ENCODE data around the gene KMT2B.

The KMT2B gene

DNA sequence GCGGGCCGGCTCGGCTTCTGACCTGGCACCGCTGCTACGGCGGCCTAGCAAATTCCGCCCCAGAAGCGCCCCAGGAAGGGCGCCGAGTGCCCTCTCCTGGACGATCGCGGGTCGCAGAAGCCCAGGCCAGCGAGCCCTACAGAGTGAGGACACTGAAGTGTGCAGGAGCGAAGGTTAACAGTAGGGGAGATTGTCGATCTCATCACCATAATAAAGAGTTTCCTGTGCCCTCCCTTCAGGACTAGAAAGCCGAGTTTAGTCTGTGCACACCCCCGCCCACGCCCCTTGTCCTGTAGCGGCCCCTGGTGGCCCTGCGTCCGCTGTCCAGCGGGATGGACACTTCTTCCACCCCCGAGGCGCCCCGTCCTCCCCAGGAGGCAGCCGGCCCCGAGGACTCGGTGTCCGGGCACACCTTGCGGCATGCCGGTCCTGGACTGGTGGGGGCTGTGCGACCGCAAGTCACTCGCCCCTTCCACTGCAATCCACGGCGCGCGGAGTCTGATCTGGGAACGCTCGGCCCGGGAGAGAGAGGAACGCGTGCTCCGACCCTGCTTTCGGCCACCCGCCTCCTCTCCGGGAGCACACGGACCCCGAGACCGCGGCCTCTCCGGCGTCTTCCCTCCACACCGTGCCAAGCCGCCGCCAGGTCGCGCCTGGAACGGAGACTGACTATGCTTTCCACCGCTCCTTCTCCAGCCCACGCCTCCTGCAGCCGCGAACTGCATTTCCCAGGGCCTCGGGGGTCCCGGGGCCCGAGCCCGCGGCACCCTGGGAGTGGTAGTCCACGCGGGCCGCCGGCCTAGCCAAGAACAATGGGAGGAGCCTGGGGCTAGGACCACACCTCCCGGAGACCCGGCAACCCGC lies 770 bp upstream of the KMT2B start:
- peak overlapping the region; percentile 98 for H2AFZ ChIP-seq (ENCODE audit: low read length)
- peak overlapping the region; percentile 93 for H3K4me2 ChIP-seq (ENCODE audit: low read depth, low read length)
- peak overlapping the region; percentile 72 for H3K4me3 ChIP-seq (ENCODE audit: low read length)
- H3K27ac ChIP-seq (ENCODE audit: low read length), result peak overlapping the region; percentile 15; the same call in 1 of the 2 replicates
- TF ChIP-seq EZH2 (optimal IDR thresholded peaks at IDR 0.05; ENCODE audit: low read depth, low read length), result no peak
- no peak for TF ChIP-seq EZH2phosphoT487 (IDR thresholded peaks at IDR 0.05; ENCODE audit: low read length)
- TF ChIP-seq, protein P1, sequence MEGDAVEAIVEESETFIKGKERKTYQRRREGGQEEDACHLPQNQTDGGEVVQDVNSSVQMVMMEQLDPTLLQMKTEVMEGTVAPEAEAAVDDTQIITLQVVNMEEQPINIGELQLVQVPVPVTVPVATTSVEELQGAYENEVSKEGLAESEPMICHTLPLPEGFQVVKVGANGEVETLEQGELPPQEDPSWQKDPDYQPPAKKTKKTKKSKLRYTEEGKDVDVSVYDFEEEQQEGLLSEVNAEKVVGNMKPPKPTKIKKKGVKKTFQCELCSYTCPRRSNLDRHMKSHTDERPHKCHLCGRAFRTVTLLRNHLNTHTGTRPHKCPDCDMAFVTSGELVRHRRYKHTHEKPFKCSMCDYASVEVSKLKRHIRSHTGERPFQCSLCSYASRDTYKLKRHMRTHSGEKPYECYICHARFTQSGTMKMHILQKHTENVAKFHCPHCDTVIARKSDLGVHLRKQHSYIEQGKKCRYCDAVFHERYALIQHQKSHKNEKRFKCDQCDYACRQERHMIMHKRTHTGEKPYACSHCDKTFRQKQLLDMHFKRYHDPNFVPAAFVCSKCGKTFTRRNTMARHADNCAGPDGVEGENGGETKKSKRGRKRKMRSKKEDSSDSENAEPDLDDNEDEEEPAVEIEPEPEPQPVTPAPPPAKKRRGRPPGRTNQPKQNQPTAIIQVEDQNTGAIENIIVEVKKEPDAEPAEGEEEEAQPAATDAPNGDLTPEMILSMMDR (IDR thresholded peaks at IDR 0.05; ENCODE audit: low read length), result peak; percentile 84
- H4K20me1 ChIP-seq (ENCODE audit: insufficient read depth, low read length), result no peaks in the 10 kb centered on the region
- H3F3A ChIP-seq (ENCODE audit: insufficient read depth, low read length), result peaks cover 7% of the 10 kb centered on the region; the same call in 1 of the 2 replicates
- DNase-seq, result peak; percentile 96
- H3K9ac ChIP-seq (ENCODE audit: low read length), result peak overlapping the region; percentile 64; the same call in 1 of the 2 replicates
- H3K4me1 ChIP-seq (ENCODE audit: low read length), result peaks cover 9% of the 10 kb centered on the region; the same call in 1 of the 2 replicates
- no peaks in the 10 kb centered on the region for H3K36me3 ChIP-seq (replicated peaks; ENCODE audit: insufficient read depth, low read length)
- peaks cover 21% of the 10 kb centered on the region for H3K27me3 ChIP-seq (replicated peaks; ENCODE audit: insufficient read depth, low read length)
- H3K79me2 ChIP-seq (ENCODE audit: low read length), result peaks cover 34% of the 10 kb centered on the region
- no peaks in the 10 kb centered on the region for H3K9me2 ChIP-seq (replicated peaks; ENCODE audit: insufficient read depth, low read length)
- no peaks in the 10 kb centered on the region for H3K9me3 ChIP-seq (replicated peaks; ENCODE audit: insufficient read depth, low read length)

DNA sequence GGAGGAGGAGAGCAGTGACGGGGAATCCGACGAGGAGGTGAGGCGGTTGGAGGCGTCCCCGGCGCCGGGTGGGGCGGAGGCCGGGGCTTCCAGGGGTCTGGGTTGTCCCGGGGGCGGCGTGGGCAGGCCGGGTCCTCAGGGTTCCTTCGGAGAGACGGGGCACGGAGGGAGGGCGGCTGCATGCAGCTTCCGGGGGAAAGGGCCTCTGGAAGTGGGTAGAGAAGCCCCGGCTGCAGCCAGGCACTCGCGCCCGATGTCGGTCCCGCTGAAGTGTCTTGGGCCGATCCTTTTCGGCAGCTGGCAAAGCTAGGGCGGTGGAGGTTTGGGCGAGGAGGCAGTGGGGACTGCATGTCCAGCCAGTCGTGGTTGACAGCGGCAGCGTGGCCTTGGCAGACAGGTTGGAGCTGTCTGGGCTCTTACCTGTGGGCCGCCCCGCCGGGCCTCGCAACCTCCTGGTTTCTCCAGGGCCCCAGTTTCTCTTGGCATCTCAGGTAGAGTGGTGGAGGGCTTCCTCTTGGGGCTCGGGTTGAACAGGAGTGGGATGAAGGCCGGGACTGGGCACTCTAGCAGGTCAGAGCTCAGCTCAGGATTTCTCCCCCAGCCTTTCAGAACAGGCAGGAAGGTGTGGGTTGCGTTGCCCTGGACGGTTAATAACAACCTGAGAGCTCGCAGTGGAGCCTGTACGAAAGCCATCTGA lies 690 bp downstream of the KMT2B start:
- peaks cover 40% of the 10 kb centered on the region for H3K79me2 ChIP-seq (ENCODE audit: low read length)
- H3K27ac ChIP-seq (ENCODE audit: low read length), result peak overlapping the region; percentile 51; the same call in 1 of the 2 replicates
- H3K9ac ChIP-seq (ENCODE audit: low read length), result peak overlapping the region; percentile 78
- H3K4me3 ChIP-seq (ENCODE audit: low read length), result peak overlapping the region; percentile 72
- H2AFZ ChIP-seq (ENCODE audit: low read length), result 0 out of 2 replicates have a peak overlapping the region, but pooled peaks have one; percentile 0
- peaks cover 7% of the 10 kb centered on the region; the same call in 1 of the 2 replicates for H3F3A ChIP-seq (ENCODE audit: insufficient read depth, low read length)
- H3K4me2 ChIP-seq (ENCODE audit: low read depth, low read length), result peak overlapping the region; percentile 83
- H3K9me3 ChIP-seq (replicated peaks; ENCODE audit: insufficient read depth, low read length), result no peaks in the 10 kb centered on the region
- TF ChIP-seq EZH2phosphoT487 (IDR thresholded peaks at IDR 0.05; ENCODE audit: low read length), result no peak
- TF ChIP-seq EZH2 (optimal IDR thresholded peaks at IDR 0.05; ENCODE audit: low read depth, low read length), result no peak
- TF ChIP-seq, protein P1 (IDR thresholded peaks at IDR 0.05; ENCODE audit: low read length), result no peak
- H3K4me1 ChIP-seq (ENCODE audit: low read length), result peaks cover 9% of the 10 kb centered on the region; the same call in 1 of the 2 replicates
- H3K27me3 ChIP-seq (replicated peaks; ENCODE audit: insufficient read depth, low read length), result peaks cover 11% of the 10 kb centered on the region
- H4K20me1 ChIP-seq (ENCODE audit: insufficient read depth, low read length), result no peaks in the 10 kb centered on the region
- no peaks in the 10 kb centered on the region for H3K9me2 ChIP-seq (replicated peaks; ENCODE audit: insufficient read depth, low read length)
- H3K36me3 ChIP-seq (replicated peaks; ENCODE audit: insufficient read depth, low read length), result no peaks in the 10 kb centered on the region
- DNase-seq, result peak; percentile 46

DNA sequence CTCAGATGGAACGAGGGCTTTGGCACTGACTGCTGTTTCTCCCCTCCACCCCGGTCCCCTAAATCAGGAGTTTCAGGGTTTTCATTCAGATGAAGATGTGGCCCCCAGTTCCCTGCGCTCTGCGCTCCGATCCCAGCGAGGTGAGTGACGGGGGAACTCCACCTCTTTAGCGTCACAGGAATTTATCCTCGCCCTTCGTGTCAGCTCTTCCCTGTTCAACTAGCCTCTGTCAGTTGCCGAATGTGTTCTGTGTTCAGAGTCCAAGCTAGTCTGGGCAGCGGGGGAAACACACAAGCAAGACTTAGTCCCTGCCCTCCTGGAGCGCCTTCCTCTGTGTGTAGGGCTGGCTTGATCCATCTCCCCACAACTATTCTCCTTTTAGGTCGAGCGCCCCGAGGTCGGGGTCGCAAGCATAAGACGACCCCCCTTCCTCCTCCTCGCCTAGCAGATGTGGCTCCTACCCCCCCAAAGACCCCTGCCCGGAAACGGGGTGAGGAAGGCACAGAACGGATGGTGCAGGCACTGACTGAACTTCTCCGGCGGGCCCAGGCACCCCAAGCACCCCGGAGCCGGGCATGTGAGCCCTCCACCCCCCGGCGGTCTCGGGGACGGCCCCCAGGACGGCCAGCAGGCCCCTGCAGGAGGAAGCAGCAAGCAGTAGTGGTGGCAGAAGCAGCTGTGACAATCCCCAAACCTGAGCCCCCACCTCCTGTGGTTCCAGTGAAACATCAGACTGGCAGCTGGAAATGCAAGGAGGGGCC lies 1.8 kb downstream of the KMT2B start:
- Histone ChIP-seq H3K4me3 (ENCODE audit: low read length) (no peak overlapping the region), H4K20me1 (ENCODE audit: insufficient read depth, low read length) (no peaks in the 10 kb centered on the region)
- DNase-seq, result no peak

More for the DNA sequence above, 1.8 kb downstream of the KMT2B start:
- H3K79me2 ChIP-seq (ENCODE audit: low read length), result peaks cover 40% of the 10 kb centered on the region
- no peak overlapping the region for H3K27ac ChIP-seq (ENCODE audit: low read length)
- no peaks in the 10 kb centered on the region for H3K36me3 ChIP-seq (replicated peaks; ENCODE audit: insufficient read depth, low read length)
- H3K4me2 ChIP-seq (ENCODE audit: low read depth, low read length), result peak overlapping the region; percentile 83; the same call in 1 of the 2 replicates
- no peaks in the 10 kb centered on the region for H3K9me2 ChIP-seq (replicated peaks; ENCODE audit: insufficient read depth, low read length)
- H2AFZ ChIP-seq (ENCODE audit: low read length), result no peak overlapping the region
- peaks cover 9% of the 10 kb centered on the region; the same call in 1 of the 2 replicates for H3K4me1 ChIP-seq (ENCODE audit: low read length)
- no peak for TF ChIP-seq EZH2 (optimal IDR thresholded peaks at IDR 0.05; ENCODE audit: low read depth, low read length)
- H3K9me3 ChIP-seq (replicated peaks; ENCODE audit: insufficient read depth, low read length), result no peaks in the 10 kb centered on the region
- peak overlapping the region; percentile 78; the same call in 1 of the 2 replicates for H3K9ac ChIP-seq (ENCODE audit: low read length)
- peaks cover 1% of the 10 kb centered on the region; the same call in 1 of the 2 replicates for H3K27me3 ChIP-seq (replicated peaks; ENCODE audit: insufficient read depth, low read length)
- peaks cover 7% of the 10 kb centered on the region; the same call in 1 of the 2 replicates for H3F3A ChIP-seq (ENCODE audit: insufficient read depth, low read length)
